BE2C (cell line): ENCODE results near the gene ATP11A.
"Not testable (repeated sequence)": the region's sequence is repeated elsewhere in the genome, so short reads cannot be mapped to it uniquely, and the experiment has no call there.

Source experiments
- DNase-seq: peaks from one replicate; pipeline ENCODE4 v3.0.0-alpha.2; 2020
- H3K27me3 ChIP-seq: fragments of 250-450 bp; sonication (Bioruptor Pico); 2 replicates; pipeline ENCODE4 v1.5.1; 2020; ENCODE audit warnings: mild to moderate bottlenecking
- H3K36me3 ChIP-seq: fragments of 250-450 bp; sonication (Bioruptor Pico); 2 replicates; pipeline ENCODE4 v1.5.1; 2020; ENCODE audit warnings: mild to moderate bottlenecking
- H3K4me1 ChIP-seq: fragments of 250-450 bp; sonication (Bioruptor Pico); 2 replicates; pipeline ENCODE4 v1.5.1; 2020
- H3K4me3 ChIP-seq: 2 replicates; pipeline ENCODE4 v1.5.1; 2011; ENCODE audit warnings: low read depth, low read length
- H3K9me3 ChIP-seq: fragments of 250-450 bp; sonication (Bioruptor Pico); 2 replicates; pipeline ENCODE4 v1.5.1; 2020
- CTCF ChIP-seq: IDR thresholded peaks from 2 replicates; pipeline ENCODE4 v1.5.1; 2012; ENCODE audit warnings: mild to moderate bottlenecking, low read depth, low read length

Gene ATP11A

GRCh38 chr13:112869202-112870050 is 179.6 kb downstream of the ATP11A start:
- Histone ChIP-seq H3K27me3 (no peaks in the 10 kb centered on the region), H3K4me3 (no peak overlapping the region), H3K9me3 (no peaks in the 10 kb centered on the region), H3K36me3 (no peaks in the 10 kb centered on the region; the same call in 1 of the 2 replicates), H3K4me1 (peaks cover 6% of the 10 kb centered on the region; the same call in 1 of the 2 replicates)
- DNase-seq, result no peak
- TF ChIP-seq CTCF, result no peak

GRCh38 chr13:112870051-112870331 is 180.2 kb downstream of the ATP11A start:
- no peak for TF ChIP-seq CTCF
- no peaks in the 10 kb centered on the region for H3K9me3 ChIP-seq
- H3K36me3 ChIP-seq, result no peaks in the 10 kb centered on the region; the same call in 1 of the 2 replicates
- H3K4me1 ChIP-seq, result peaks cover 6% of the 10 kb centered on the region; the same call in 1 of the 2 replicates
- H3K4me3 ChIP-seq, result no peak overlapping the region
- no peaks in the 10 kb centered on the region for H3K27me3 ChIP-seq
- no peak for DNase-seq

GRCh38 chr13:112870737-112871287 is 181.0 kb downstream of the ATP11A start:
- Histone ChIP-seq H3K27me3 (no peaks in the 10 kb centered on the region), H3K4me3 (no peak overlapping the region), H3K4me1 (peaks cover 6% of the 10 kb centered on the region; the same call in 1 of the 2 replicates), H3K36me3 (no peaks in the 10 kb centered on the region; the same call in 1 of the 2 replicates), H3K9me3 (no peaks in the 10 kb centered on the region)
- no peak for DNase-seq
- no peak for TF ChIP-seq CTCF

- no peaks in the 10 kb centered on the region for H3K9me3 ChIP-seq
- no peaks in the 10 kb centered on the region; the same call in 1 of the 2 replicates for H3K36me3 ChIP-seq
- DNase-seq, result no peak
- no peaks in the 10 kb centered on the region for H3K27me3 ChIP-seq
- no peak overlapping the region for H3K4me3 ChIP-seq
- H3K4me1 ChIP-seq, result peaks cover 6% of the 10 kb centered on the region; the same call in 1 of the 2 replicates
- TF ChIP-seq CTCF, result no peak
Observed at GRCh38 chr13:112871742-112872141, 181.9 kb downstream of the ATP11A start.

GRCh38 chr13:112872657-112873631 is 183.1 kb downstream of the ATP11A start:
- H3K9me3 ChIP-seq, H3K27me3 ChIP-seq, DNase-seq, H3K4me3 ChIP-seq, H3K36me3 ChIP-seq, H3K4me1 ChIP-seq: not testable (repeated sequence)
